ENCODE results near the gene MALRD1. TPM values are rescaled to one million over a fixed set of nuclear protein-coding genes. Genes with fewer than 3 reads are reported as not detected.

MALRD1 gene
- total RNA-seq, result 1 to 10 TPM; 1.2 to 2.4 TPM
- 1 to 10 TPM; 1.5 to 2.6 TPM for polyA plus RNA-seq
- long read RNA-seq, donor 1, partial matches to known transcripts, result 1 of 3 reads
- long read RNA-seq, donor 1, other reads (novel, unspliced or antisense), result 1 of 3 reads
- long read RNA-seq, donor 2, partial matches to known transcripts, result 0 of 1 reads
- long read RNA-seq, donor 2, other reads (novel, unspliced or antisense), result 1 of 1 reads

- no peak for DNase-seq
- H3K4me1 ChIP-seq (ENCODE audit: control insufficient read depth in 1 of 2, insufficient read depth in 2 of 2, low read length in 2 of 2), result no peaks in the 10 kb centered on the region
- no peaks in the 10 kb centered on the region for H3K9me3 ChIP-seq (ENCODE audit: control insufficient read depth, low read length)
- no peaks in the 10 kb centered on the region for H3K27me3 ChIP-seq (ENCODE audit: control insufficient read depth in 1 of 2, insufficient read depth in 2 of 2, low read length in 1 of 2)
- no peak for ATAC-seq (ENCODE audit: low FRiP score)
- intact Hi-C loops (cut with DNase I), result no loop called here
- no peak within 1 kb of the TSS for H3K4me3 ChIP-seq (ENCODE audit: low read length in 2 of 2)
- H3K27ac ChIP-seq (ENCODE audit: low read depth in 1 of 2, low read length in 2 of 2), result no peak within 1 kb of the TSS
- WGBS, 2 donors, result 69 to 73% methylated on average over 1 of the region's 1 CpG
- H3K36me3 ChIP-seq (ENCODE audit: control insufficient read depth in 1 of 2, insufficient read depth in 2 of 2, low read length in 1 of 2), result no peaks in the 10 kb centered on the region
Measured at GRCh38 chr10:19048489-19048888, at the start of gene MALRD1. TSS of gene MALRD1 (plus strand) at chr10:19048801. CDS start at chr10:19048939, 138 bp downstream.

- ATAC-seq (ENCODE audit: low FRiP score) (no peak), DNase-seq (no peak)
- Histone ChIP-seq H3K9me3 (ENCODE audit: control insufficient read depth, low read length) (no peaks in the 10 kb centered on the region), H3K4me3 (ENCODE audit: low read length in 2 of 2) (no peak overlapping the region), H3K36me3 (ENCODE audit: control insufficient read depth in 1 of 2, insufficient read depth in 2 of 2, low read length in 1 of 2) (no peaks in the 10 kb centered on the region), H3K4me1 (ENCODE audit: control insufficient read depth in 1 of 2, insufficient read depth in 2 of 2, low read length in 2 of 2) (no peaks in the 10 kb centered on the region), H3K27me3 (ENCODE audit: control insufficient read depth in 1 of 2, insufficient read depth in 2 of 2, low read length in 1 of 2) (no peaks in the 10 kb centered on the region), H3K27ac (ENCODE audit: low read depth in 1 of 2, low read length in 2 of 2) (no peak overlapping the region)
- intact Hi-C loops (cut with DNase I), result no loop called here
- 5% methylated on average over 3 of the region's 3 CpGs for WGBS, 2 donors
Measured at GRCh38 chr10:19003341-19003740, 45.3 kb upstream of the MALRD1 start.

GRCh38 chr10:19012111-19012510 is 36.5 kb upstream of the MALRD1 start:
- Histone ChIP-seq H3K36me3 (ENCODE audit: control insufficient read depth in 1 of 2, insufficient read depth in 2 of 2, low read length in 1 of 2) (no peaks in the 10 kb centered on the region), H3K9me3 (ENCODE audit: control insufficient read depth, low read length) (peaks cover 2% of the 10 kb centered on the region), H3K27ac (ENCODE audit: low read depth in 1 of 2, low read length in 2 of 2) (no peak overlapping the region), H3K27me3 (ENCODE audit: control insufficient read depth in 1 of 2, insufficient read depth in 2 of 2, low read length in 1 of 2) (no peaks in the 10 kb centered on the region), H3K4me3 (ENCODE audit: low read length in 2 of 2) (no peak overlapping the region), H3K4me1 (ENCODE audit: control insufficient read depth in 1 of 2, insufficient read depth in 2 of 2, low read length in 2 of 2) (no peaks in the 10 kb centered on the region)
- ATAC-seq (ENCODE audit: low FRiP score), result no peak
- no peak for DNase-seq
- intact Hi-C loops (cut with DNase I), result no loop called here
- 90% methylated on average over 2 of the region's 2 CpGs for WGBS, 2 donors

- Histone ChIP-seq H3K27ac (ENCODE audit: low read depth in 1 of 2, low read length in 2 of 2) (no peak overlapping the region), H3K4me1 (ENCODE audit: control insufficient read depth in 1 of 2, insufficient read depth in 2 of 2, low read length in 2 of 2) (no peaks in the 10 kb centered on the region), H3K4me3 (ENCODE audit: low read length in 2 of 2) (no peak overlapping the region), H3K9me3 (ENCODE audit: control insufficient read depth, low read length) (peaks cover 2% of the 10 kb centered on the region), H3K36me3 (ENCODE audit: control insufficient read depth in 1 of 2, insufficient read depth in 2 of 2, low read length in 1 of 2) (no peaks in the 10 kb centered on the region), H3K27me3 (ENCODE audit: control insufficient read depth in 1 of 2, insufficient read depth in 2 of 2, low read length in 1 of 2) (no peaks in the 10 kb centered on the region)
- no peak for DNase-seq
- ATAC-seq (ENCODE audit: low FRiP score), result no peak
- intact Hi-C loops (cut with DNase I), result no loop called here
Measured at GRCh38 chr10:19014034-19014433, 34.6 kb upstream of the MALRD1 start.

- intact Hi-C loops (cut with DNase I), result no loop called here
- H3K36me3 ChIP-seq (ENCODE audit: control insufficient read depth in 1 of 2, insufficient read depth in 2 of 2, low read length in 1 of 2), result no peaks in the 10 kb centered on the region
- no peaks in the 10 kb centered on the region for H3K4me1 ChIP-seq (ENCODE audit: control insufficient read depth in 1 of 2, insufficient read depth in 2 of 2, low read length in 2 of 2)
- H3K27me3 ChIP-seq (ENCODE audit: control insufficient read depth in 1 of 2, insufficient read depth in 2 of 2, low read length in 1 of 2), result no peaks in the 10 kb centered on the region
- DNase-seq (no peak), ATAC-seq (ENCODE audit: low FRiP score) (no peak)
- H3K27ac ChIP-seq (ENCODE audit: low read depth in 1 of 2, low read length in 2 of 2), result no peak overlapping the region
- peaks cover 2% of the 10 kb centered on the region for H3K9me3 ChIP-seq (ENCODE audit: control insufficient read depth, low read length)
- no peak overlapping the region for H3K4me3 ChIP-seq (ENCODE audit: low read length in 2 of 2)
Measured at GRCh38 chr10:19014498-19014897, 34.1 kb upstream of the MALRD1 start.

GRCh38 chr10:19017116-19017890 is 31.3 kb upstream of the MALRD1 start:
- Histone ChIP-seq H3K27ac (ENCODE audit: low read depth in 1 of 2, low read length in 2 of 2) (no peak overlapping the region), H3K4me1 (ENCODE audit: control insufficient read depth in 1 of 2, insufficient read depth in 2 of 2, low read length in 2 of 2) (no peaks in the 10 kb centered on the region), H3K4me3 (ENCODE audit: low read length in 2 of 2) (no peak overlapping the region), H3K9me3 (ENCODE audit: control insufficient read depth, low read length) (no peaks in the 10 kb centered on the region), H3K36me3 (ENCODE audit: control insufficient read depth in 1 of 2, insufficient read depth in 2 of 2, low read length in 1 of 2) (no peaks in the 10 kb centered on the region), H3K27me3 (ENCODE audit: control insufficient read depth in 1 of 2, insufficient read depth in 2 of 2, low read length in 1 of 2) (no peaks in the 10 kb centered on the region)
- no peak for ATAC-seq (ENCODE audit: low FRiP score)
- intact Hi-C loops (cut with DNase I), result no loop called here
- WGBS, 2 donors, result 74 to 80% methylated on average over 7 of the region's 7 CpGs
- DNase-seq, result no peak

- intact Hi-C loops (cut with DNase I), result no loop called here
- ATAC-seq (ENCODE audit: low FRiP score) (no peak), DNase-seq (no peak)
- Histone ChIP-seq H3K27ac (ENCODE audit: low read depth in 1 of 2, low read length in 2 of 2) (no peak overlapping the region), H3K9me3 (ENCODE audit: control insufficient read depth, low read length) (no peaks in the 10 kb centered on the region), H3K4me1 (ENCODE audit: control insufficient read depth in 1 of 2, insufficient read depth in 2 of 2, low read length in 2 of 2) (no peaks in the 10 kb centered on the region), H3K36me3 (ENCODE audit: control insufficient read depth in 1 of 2, insufficient read depth in 2 of 2, low read length in 1 of 2) (no peaks in the 10 kb centered on the region), H3K27me3 (ENCODE audit: control insufficient read depth in 1 of 2, insufficient read depth in 2 of 2, low read length in 1 of 2) (no peaks in the 10 kb centered on the region), H3K4me3 (ENCODE audit: low read length in 2 of 2) (no peak overlapping the region)
- WGBS, 2 donors, result 79 to 87% methylated on average over 2 of the region's 2 CpGs
Measured at GRCh38 chr10:19021162-19021561, 27.4 kb upstream of the MALRD1 start.

GRCh38 chr10:19024611-19025010 is 24.0 kb upstream of the MALRD1 start:
- intact Hi-C loops (cut with DNase I), result no loop called here
- 71 to 75% methylated on average over 2 of the region's 2 CpGs for WGBS, 2 donors
- H3K9me3 ChIP-seq (ENCODE audit: control insufficient read depth, low read length), result no peaks in the 10 kb centered on the region

GRCh38 chr10:19031763-19032162 is 16.8 kb upstream of the MALRD1 start:
- Histone ChIP-seq H3K4me3 (ENCODE audit: low read length in 2 of 2) (no peak overlapping the region), H3K4me1 (ENCODE audit: control insufficient read depth in 1 of 2, insufficient read depth in 2 of 2, low read length in 2 of 2) (no peaks in the 10 kb centered on the region), H3K27ac (ENCODE audit: low read depth in 1 of 2, low read length in 2 of 2) (no peak overlapping the region), H3K27me3 (ENCODE audit: control insufficient read depth in 1 of 2, insufficient read depth in 2 of 2, low read length in 1 of 2) (no peaks in the 10 kb centered on the region), H3K9me3 (ENCODE audit: control insufficient read depth, low read length) (no peaks in the 10 kb centered on the region), H3K36me3 (ENCODE audit: control insufficient read depth in 1 of 2, insufficient read depth in 2 of 2, low read length in 1 of 2) (no peaks in the 10 kb centered on the region)
- 32 to 37% methylated on average over 2 of the region's 2 CpGs for WGBS, 2 donors
- intact Hi-C loops (cut with DNase I), result no loop called here
- no peak for ATAC-seq (ENCODE audit: low FRiP score)
- no peak for DNase-seq

More at GRCh38 chr10:19024611-19025010, 24.0 kb upstream of the MALRD1 start:
- no peaks in the 10 kb centered on the region for H3K36me3 ChIP-seq (ENCODE audit: control insufficient read depth in 1 of 2, insufficient read depth in 2 of 2, low read length in 1 of 2)
- H3K4me3 ChIP-seq (ENCODE audit: low read length in 2 of 2), result no peak overlapping the region
- H3K27me3 ChIP-seq (ENCODE audit: control insufficient read depth in 1 of 2, insufficient read depth in 2 of 2, low read length in 1 of 2), result no peaks in the 10 kb centered on the region
- H3K27ac ChIP-seq (ENCODE audit: low read depth in 1 of 2, low read length in 2 of 2), result no peak overlapping the region
- DNase-seq (no peak), ATAC-seq (ENCODE audit: low FRiP score) (no peak)
- no peaks in the 10 kb centered on the region for H3K4me1 ChIP-seq (ENCODE audit: control insufficient read depth in 1 of 2, insufficient read depth in 2 of 2, low read length in 2 of 2)
